Measurements from ENCODE around the gene SLC35F5.
"Not testable (repeated sequence)": the region's sequence is repeated elsewhere in the genome, so short reads cannot be mapped to it uniquely, and the experiment has no call there.

SLC35F5 gene

GRCh38 chr2:113755835-113756354 lies 547 bp downstream of the SLC35F5 start:
- FAIRE-seq = no peak

GRCh38 chr2:113755035-113755834 lies 1.2 kb downstream of the SLC35F5 start:
- FAIRE-seq = no peak

- no peak for FAIRE-seq
Measured at GRCh38 chr2:113754160-113754559, 2.3 kb downstream of the SLC35F5 start.

- no peak for FAIRE-seq
Measured at GRCh38 chr2:113750385-113750784, 6.1 kb downstream of the SLC35F5 start.

- FAIRE-seq = no peak
Measured at GRCh38 chr2:113741091-113741490, 15.4 kb downstream of the SLC35F5 start.

GRCh38 chr2:113739849-113740248 lies 16.6 kb downstream of the SLC35F5 start:
- FAIRE-seq = no peak

- FAIRE-seq = no peak
Measured at GRCh38 chr2:113734185-113734584, 22.3 kb downstream of the SLC35F5 start.

- no peak for FAIRE-seq
Measured at GRCh38 chr2:113724010-113724409, 32.4 kb downstream of the SLC35F5 start.

- FAIRE-seq = peak; percentile 58
Measured at GRCh38 chr2:113723411-113723810, 33.0 kb downstream of the SLC35F5 start.

- FAIRE-seq = peak; percentile 94
Measured at GRCh38 chr2:113720167-113720566, 36.3 kb downstream of the SLC35F5 start.

GRCh38 chr2:113716291-113716690 lies 40.2 kb downstream of the SLC35F5 start:
- FAIRE-seq = no peak

GRCh38 chr2:113712941-113713340 lies 43.5 kb downstream of the SLC35F5 start:
- FAIRE-seq = no peak

- FAIRE-seq = no peak
Measured at GRCh38 chr2:113711851-113712250, 44.6 kb downstream of the SLC35F5 start.

GRCh38 chr2:113709022-113709421 lies 47.4 kb downstream of the SLC35F5 start:
- no peak for FAIRE-seq

- FAIRE-seq = no peak
Measured at GRCh38 chr2:113707106-113707505, 49.3 kb downstream of the SLC35F5 start.

GRCh38 chr2:113705982-113706523 lies 50.4 kb downstream of the SLC35F5 start:
- no peak for FAIRE-seq

- not testable (repeated sequence) for FAIRE-seq
Measured at GRCh38 chr2:113704300-113704993, 52.0 kb downstream of the SLC35F5 start.

- FAIRE-seq = no peak
Measured at GRCh38 chr2:113703386-113704299, 52.8 kb downstream of the SLC35F5 start.

- peak; percentile 93 for FAIRE-seq
Measured at GRCh38 chr2:113700186-113700841, 56.1 kb downstream of the SLC35F5 start.

GRCh38 chr2:113698892-113699447 lies 57.5 kb downstream of the SLC35F5 start:
- FAIRE-seq = no peak

- FAIRE-seq = not testable (repeated sequence)
Measured at GRCh38 chr2:113698251-113698650, 58.2 kb downstream of the SLC35F5 start.

- no peak for FAIRE-seq
Measured at GRCh38 chr2:113697516-113697915, 58.9 kb downstream of the SLC35F5 start.
